OCI-LY7 (cell line): ENCODE data around the gene NUDT3.

Source experiments
- CTCF ChIP-seq: fragments of 200-600 bp; sonication (generic); conservative IDR thresholded peaks from 2 replicates; pipeline ENCODE4 v1.5.1; 2014; ENCODE audit warnings: mild to moderate bottlenecking, antibody characterized with exemption, low read length, moderate library complexity, mixed read lengths
- EZH2phosphoT487 ChIP-seq: fragments of 200-600 bp; sonication (generic); IDR thresholded peaks from 2 replicates; pipeline ENCODE4 v1.6.1; 2018; ENCODE audit warnings: low read depth, borderline replicate concordance, mild to moderate bottlenecking, mixed run types, antibody characterized with exemption, low read length, moderate library complexity, mixed read lengths

GRCh38 chr6:34385793-34386195 lies 6.7 kb downstream of the NUDT3 start:
- TF ChIP-seq CTCF (no peak), EZH2phosphoT487 (no peak)
